SK-N-SH treated with all-trans-retinoic acid at 6 μM for 48 hours (cell line): ENCODE measurements around the gene FANCG.

Source experiments
- ATAC-seq: fragments of 200-7000 bp; cut with Tn5 transposase; 3 replicates; pipeline ENCODE4 v1.9.1; 2020; ENCODE audit warnings: mild to moderate bottlenecking, moderate library complexity
- ARNTL ChIP-seq: fragments of 450-650 bp; formaldehyde crosslinking; IDR thresholded peaks from 2 replicates; pipeline ENCODE4 v1.5.0; 2020; ENCODE audit warnings: low read depth, mild to moderate bottlenecking, moderate library complexity, borderline replicate concordance
- BACH2 ChIP-seq: fragments of 250-450 bp; sonication (Bioruptor Pico); IDR thresholded peaks from 2 replicates; pipeline ENCODE4 v1.9.0; 2021; ENCODE audit warnings: mild to moderate bottlenecking, borderline replicate concordance
- CSDC2 ChIP-seq: fragments of 250-450 bp; sonication (Bioruptor Pico); IDR thresholded peaks from 2 replicates; pipeline ENCODE4 v1.5.0; 2020; ENCODE audit warnings: mild to moderate bottlenecking, moderate library complexity
- ESRRG ChIP-seq: fragments of 250-450 bp; sonication (Bioruptor Pico); IDR thresholded peaks from 2 replicates; pipeline ENCODE4 v1.6.1; 2021; ENCODE audit warnings: mild to moderate bottlenecking
- GLIS3 ChIP-seq: fragments of 250-450 bp; sonication (Bioruptor Pico); IDR thresholded peaks from 2 replicates; pipeline ENCODE4 v1.5.0; 2020; ENCODE audit warnings: mild to moderate bottlenecking, moderate library complexity
- ISL1 ChIP-seq: fragments of 250-450 bp; sonication (Bioruptor Pico); IDR thresholded peaks from 2 replicates; pipeline ENCODE4 v2.1.2; 2022; ENCODE audit warnings: mild to moderate bottlenecking, moderate library complexity
- OSR1 ChIP-seq: fragments of 250-450 bp; sonication (Bioruptor Pico); IDR thresholded peaks from 2 replicates; pipeline ENCODE4 v1.8.0; 2022; ENCODE audit warnings: moderate library complexity, mild to moderate bottlenecking, inconsistent platforms
- PPARA ChIP-seq: fragments of 250-450 bp; sonication (Bioruptor Pico); IDR thresholded peaks from 2 replicates; pipeline ENCODE4 v1.5.0; 2020; ENCODE audit warnings: mild to moderate bottlenecking, borderline replicate concordance
- RARB ChIP-seq: fragments of 250-450 bp; sonication (Bioruptor Pico); IDR thresholded peaks from 2 replicates; pipeline ENCODE4 v1.8.0; 2021; ENCODE audit warnings: mild to moderate bottlenecking, moderate library complexity
- SNAI2 ChIP-seq: fragments of 250-450 bp; sonication (Bioruptor Pico); IDR thresholded peaks from 2 replicates; pipeline ENCODE4 v1.5.0; 2020; ENCODE audit warnings: mild to moderate bottlenecking, moderate library complexity
- TCF4 ChIP-seq: fragments of 250-450 bp; sonication (Bioruptor Pico); IDR thresholded peaks from 2 replicates; pipeline ENCODE4 v1.8.0; 2021; ENCODE audit warnings: mild to moderate bottlenecking, moderate library complexity, borderline replicate concordance
- TOX ChIP-seq: fragments of 250-450 bp; sonication (Bioruptor Pico); IDR thresholded peaks from 2 replicates; pipeline ENCODE4 v1.8.0; 2021; ENCODE audit warnings: mild to moderate bottlenecking, moderate library complexity, borderline replicate concordance
- ZC3H10 ChIP-seq: fragments of 250-450 bp; sonication (Bioruptor Pico); IDR thresholded peaks from 2 replicates; pipeline ENCODE4 v1.5.1; 2021; ENCODE audit warnings: mild to moderate bottlenecking, moderate library complexity
- ZFP3 ChIP-seq: fragments of 250-450 bp; sonication (Bioruptor Pico); IDR thresholded peaks from 2 replicates; pipeline ENCODE4 v1.5.0; 2020; ENCODE audit warnings: mild to moderate bottlenecking, moderate library complexity
- ZFP30 ChIP-seq: fragments of 450-650 bp; formaldehyde crosslinking; IDR thresholded peaks from 2 replicates; pipeline ENCODE4 v1.5.0; 2022; ENCODE audit warnings: mild to moderate bottlenecking, moderate library complexity
- ZNF565 ChIP-seq: fragments of 450-650 bp; formaldehyde crosslinking; conservative IDR thresholded peaks from 2 replicates; pipeline ENCODE4 v1.5.0; 2020; ENCODE audit warnings: low read depth, mild to moderate bottlenecking, moderate library complexity
- ZNF70 ChIP-seq: fragments of 450-650 bp; formaldehyde crosslinking; IDR thresholded peaks from 2 replicates; pipeline ENCODE4 v1.5.0; 2020; ENCODE audit warnings: mild to moderate bottlenecking, moderate library complexity
- ZNF8 ChIP-seq: fragments of 450-650 bp; formaldehyde crosslinking; IDR thresholded peaks from 2 replicates; pipeline ENCODE4 v1.5.0; 2020; ENCODE audit warnings: mild to moderate bottlenecking, moderate library complexity
- TF ChIP-seq, protein P1 (sequence below): fragments of 250-450 bp; sonication (Bioruptor Pico); IDR thresholded peaks from 2 replicates; pipeline ENCODE4 v1.5.1; 2020; ENCODE audit warnings: low read depth, mild to moderate bottlenecking, moderate library complexity
- TF ChIP-seq, protein P2 (sequence below): fragments of 250-450 bp; sonication (Bioruptor Pico); IDR thresholded peaks from 2 replicates; pipeline ENCODE4 v1.5.0; 2020; ENCODE audit warnings: mild to moderate bottlenecking, moderate library complexity
- TF ChIP-seq, protein P3 (sequence below): fragments of 250-450 bp; sonication (Bioruptor Pico); IDR thresholded peaks from 2 replicates; pipeline ENCODE4 v1.8.0; 2021; ENCODE audit warnings: low read depth, mild to moderate bottlenecking, moderate library complexity, borderline replicate concordance
- TF ChIP-seq, protein P4 (sequence below): fragments of 250-450 bp; sonication (Bioruptor Pico); IDR thresholded peaks from 2 replicates; pipeline ENCODE4 v1.5.1; 2021; ENCODE audit warnings: mild to moderate bottlenecking, moderate library complexity
- TF ChIP-seq, protein P5 (sequence below): fragments of 250-450 bp; sonication (Bioruptor Pico); IDR thresholded peaks from 2 replicates; pipeline ENCODE4 v1.8.0; 2020; ENCODE audit warnings: mild to moderate bottlenecking, moderate library complexity, borderline replicate concordance

FANCG gene

DNA sequence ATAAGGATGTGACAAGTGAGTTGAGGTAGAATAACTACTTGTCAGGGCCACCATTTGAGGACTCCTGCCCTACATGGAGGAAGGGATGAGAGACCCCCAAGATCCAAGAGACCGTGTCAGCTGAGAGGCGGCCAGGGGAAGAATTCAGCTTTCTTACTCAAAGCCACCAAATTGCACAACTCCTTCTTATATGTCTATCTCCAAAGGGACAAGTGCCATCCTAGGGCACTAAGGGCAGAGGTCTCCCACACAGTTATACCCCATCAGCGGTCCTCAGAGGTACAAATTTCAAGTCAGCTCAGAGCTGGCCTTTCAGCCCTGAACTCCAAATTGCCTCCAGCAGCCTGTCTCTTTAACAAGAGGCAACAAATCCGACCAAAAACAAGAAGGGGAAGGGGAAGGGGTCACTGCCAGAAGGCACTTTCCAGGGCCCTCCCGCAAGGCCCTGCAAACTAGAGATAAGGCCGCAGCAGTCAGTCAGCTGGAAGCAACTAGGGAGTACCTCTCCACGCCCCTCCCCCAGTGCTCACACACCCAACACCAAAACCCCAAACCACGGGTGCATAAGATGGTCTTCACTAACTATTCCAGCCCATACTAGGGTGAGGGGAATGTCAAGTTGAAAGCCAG, 29.3 kb upstream of the FANCG start:
- no peak for ATAC-seq
- TF ChIP-seq, protein P1, sequence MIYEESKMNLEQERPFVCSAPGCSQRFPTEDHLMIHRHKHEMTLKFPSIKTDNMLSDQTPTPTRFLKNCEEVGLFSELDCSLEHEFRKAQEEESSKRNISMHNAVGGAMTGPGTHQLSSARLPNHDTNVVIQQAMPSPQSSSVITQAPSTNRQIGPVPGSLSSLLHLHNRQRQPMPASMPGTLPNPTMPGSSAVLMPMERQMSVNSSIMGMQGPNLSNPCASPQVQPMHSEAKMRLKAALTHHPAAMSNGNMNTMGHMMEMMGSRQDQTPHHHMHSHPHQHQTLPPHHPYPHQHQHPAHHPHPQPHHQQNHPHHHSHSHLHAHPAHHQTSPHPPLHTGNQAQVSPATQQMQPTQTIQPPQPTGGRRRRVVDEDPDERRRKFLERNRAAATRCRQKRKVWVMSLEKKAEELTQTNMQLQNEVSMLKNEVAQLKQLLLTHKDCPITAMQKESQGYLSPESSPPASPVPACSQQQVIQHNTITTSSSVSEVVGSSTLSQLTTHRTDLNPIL (CRISPR knock-in tag): no peak
- TF ChIP-seq TCF4: no peak
- TF ChIP-seq, protein P2, sequence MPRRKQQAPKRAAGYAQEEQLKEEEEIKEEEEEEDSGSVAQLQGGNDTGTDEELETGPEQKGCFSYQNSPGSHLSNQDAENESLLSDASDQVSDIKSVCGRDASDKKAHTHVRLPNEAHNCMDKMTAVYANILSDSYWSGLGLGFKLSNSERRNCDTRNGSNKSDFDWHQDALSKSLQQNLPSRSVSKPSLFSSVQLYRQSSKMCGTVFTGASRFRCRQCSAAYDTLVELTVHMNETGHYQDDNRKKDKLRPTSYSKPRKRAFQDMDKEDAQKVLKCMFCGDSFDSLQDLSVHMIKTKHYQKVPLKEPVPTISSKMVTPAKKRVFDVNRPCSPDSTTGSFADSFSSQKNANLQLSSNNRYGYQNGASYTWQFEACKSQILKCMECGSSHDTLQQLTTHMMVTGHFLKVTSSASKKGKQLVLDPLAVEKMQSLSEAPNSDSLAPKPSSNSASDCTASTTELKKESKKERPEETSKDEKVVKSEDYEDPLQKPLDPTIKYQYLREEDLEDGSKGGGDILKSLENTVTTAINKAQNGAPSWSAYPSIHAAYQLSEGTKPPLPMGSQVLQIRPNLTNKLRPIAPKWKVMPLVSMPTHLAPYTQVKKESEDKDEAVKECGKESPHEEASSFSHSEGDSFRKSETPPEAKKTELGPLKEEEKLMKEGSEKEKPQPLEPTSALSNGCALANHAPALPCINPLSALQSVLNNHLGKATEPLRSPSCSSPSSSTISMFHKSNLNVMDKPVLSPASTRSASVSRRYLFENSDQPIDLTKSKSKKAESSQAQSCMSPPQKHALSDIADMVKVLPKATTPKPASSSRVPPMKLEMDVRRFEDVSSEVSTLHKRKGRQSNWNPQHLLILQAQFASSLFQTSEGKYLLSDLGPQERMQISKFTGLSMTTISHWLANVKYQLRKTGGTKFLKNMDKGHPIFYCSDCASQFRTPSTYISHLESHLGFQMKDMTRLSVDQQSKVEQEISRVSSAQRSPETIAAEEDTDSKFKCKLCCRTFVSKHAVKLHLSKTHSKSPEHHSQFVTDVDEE (CRISPR knock-in tag): no peak
- TF ChIP-seq, protein P3, sequence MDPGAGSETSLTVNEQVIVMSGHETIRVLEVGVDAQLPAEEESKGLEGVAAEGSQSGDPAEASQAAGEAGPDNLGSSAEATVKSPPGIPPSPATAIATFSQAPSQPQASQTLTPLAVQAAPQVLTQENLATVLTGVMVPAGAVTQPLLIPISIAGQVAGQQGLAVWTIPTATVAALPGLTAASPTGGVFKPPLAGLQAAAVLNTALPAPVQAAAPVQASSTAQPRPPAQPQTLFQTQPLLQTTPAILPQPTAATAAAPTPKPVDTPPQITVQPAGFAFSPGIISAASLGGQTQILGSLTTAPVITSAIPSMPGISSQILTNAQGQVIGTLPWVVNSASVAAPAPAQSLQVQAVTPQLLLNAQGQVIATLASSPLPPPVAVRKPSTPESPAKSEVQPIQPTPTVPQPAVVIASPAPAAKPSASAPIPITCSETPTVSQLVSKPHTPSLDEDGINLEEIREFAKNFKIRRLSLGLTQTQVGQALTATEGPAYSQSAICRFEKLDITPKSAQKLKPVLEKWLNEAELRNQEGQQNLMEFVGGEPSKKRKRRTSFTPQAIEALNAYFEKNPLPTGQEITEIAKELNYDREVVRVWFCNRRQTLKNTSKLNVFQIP (CRISPR knock-in tag): no peak
- no peak for TF ChIP-seq ZNF8
- no peak for TF ChIP-seq OSR1 (CRISPR knock-in tag)
- TF ChIP-seq ZFP30: no peak
- TF ChIP-seq, protein P4, sequence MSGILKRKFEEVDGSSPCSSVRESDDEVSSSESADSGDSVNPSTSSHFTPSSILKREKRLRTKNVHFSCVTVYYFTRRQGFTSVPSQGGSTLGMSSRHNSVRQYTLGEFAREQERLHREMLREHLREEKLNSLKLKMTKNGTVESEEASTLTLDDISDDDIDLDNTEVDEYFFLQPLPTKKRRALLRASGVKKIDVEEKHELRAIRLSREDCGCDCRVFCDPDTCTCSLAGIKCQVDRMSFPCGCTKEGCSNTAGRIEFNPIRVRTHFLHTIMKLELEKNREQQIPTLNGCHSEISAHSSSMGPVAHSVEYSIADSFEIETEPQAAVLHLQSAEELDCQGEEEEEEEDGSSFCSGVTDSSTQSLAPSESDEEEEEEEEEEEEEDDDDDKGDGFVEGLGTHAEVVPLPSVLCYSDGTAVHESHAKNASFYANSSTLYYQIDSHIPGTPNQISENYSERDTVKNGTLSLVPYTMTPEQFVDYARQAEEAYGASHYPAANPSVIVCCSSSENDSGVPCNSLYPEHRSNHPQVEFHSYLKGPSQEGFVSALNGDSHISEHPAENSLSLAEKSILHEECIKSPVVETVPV (CRISPR knock-in tag): no peak
- TF ChIP-seq ZFP3 (CRISPR knock-in tag): no peak
- no peak for TF ChIP-seq TOX (CRISPR knock-in tag)
- no peak for TF ChIP-seq ISL1
- TF ChIP-seq GLIS3 (CRISPR knock-in tag): no peak
- TF ChIP-seq, protein P5, sequence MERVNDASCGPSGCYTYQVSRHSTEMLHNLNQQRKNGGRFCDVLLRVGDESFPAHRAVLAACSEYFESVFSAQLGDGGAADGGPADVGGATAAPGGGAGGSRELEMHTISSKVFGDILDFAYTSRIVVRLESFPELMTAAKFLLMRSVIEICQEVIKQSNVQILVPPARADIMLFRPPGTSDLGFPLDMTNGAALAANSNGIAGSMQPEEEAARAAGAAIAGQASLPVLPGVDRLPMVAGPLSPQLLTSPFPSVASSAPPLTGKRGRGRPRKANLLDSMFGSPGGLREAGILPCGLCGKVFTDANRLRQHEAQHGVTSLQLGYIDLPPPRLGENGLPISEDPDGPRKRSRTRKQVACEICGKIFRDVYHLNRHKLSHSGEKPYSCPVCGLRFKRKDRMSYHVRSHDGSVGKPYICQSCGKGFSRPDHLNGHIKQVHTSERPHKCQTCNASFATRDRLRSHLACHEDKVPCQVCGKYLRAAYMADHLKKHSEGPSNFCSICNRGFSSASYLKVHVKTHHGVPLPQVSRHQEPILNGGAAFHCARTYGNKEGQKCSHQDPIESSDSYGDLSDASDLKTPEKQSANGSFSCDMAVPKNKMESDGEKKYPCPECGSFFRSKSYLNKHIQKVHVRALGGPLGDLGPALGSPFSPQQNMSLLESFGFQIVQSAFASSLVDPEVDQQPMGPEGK: no peak
- TF ChIP-seq ESRRG: no peak
- TF ChIP-seq PPARA: no peak
- TF ChIP-seq BACH2 (CRISPR knock-in tag): no peak
- no peak for TF ChIP-seq ARNTL
- TF ChIP-seq ZC3H10 (CRISPR knock-in tag): no peak
- TF ChIP-seq ZNF565 (CRISPR knock-in tag): no peak
- TF ChIP-seq ZNF70: no peak

DNA sequence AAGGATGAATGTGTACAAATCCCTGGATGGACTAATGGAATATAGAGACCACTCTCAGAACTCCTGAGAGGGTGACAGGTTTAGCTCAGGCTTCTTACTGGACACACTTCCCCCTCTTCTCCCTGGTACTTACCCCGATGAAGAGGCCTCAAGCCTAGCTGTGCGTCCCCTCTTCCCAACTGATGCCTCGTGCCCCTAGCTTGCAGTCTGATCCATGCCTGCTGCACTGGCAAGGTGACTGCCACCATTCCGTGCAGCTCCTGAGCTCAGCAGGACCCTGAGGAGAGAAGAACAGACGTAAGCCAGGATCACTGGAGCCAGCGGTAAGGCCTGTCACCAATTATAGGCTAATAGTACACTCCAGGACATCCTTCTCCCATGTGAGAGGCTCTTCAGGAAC, 28.7 kb upstream of the FANCG start:
- no peak for TF ChIP-seq ZFP30
- TF ChIP-seq TCF4: no peak
- TF ChIP-seq RARB (CRISPR knock-in tag): no peak
- TF ChIP-seq, protein P1 (CRISPR knock-in tag): no peak
- no peak for TF ChIP-seq SNAI2 (CRISPR knock-in tag)
- TF ChIP-seq, protein P5: no peak
- TF ChIP-seq ZC3H10 (CRISPR knock-in tag): no peak
- TF ChIP-seq, protein P4 (CRISPR knock-in tag): no peak
- no peak for TF ChIP-seq CSDC2 (CRISPR knock-in tag)
- no peak for TF ChIP-seq OSR1 (CRISPR knock-in tag)
- no peak for TF ChIP-seq ISL1
- TF ChIP-seq ARNTL: no peak
- ATAC-seq: no peak
